ENCODE measurements around the gene PRR35.
A peak's percentile ranks its signal among the peaks of the same experiment; 100 is the strongest.

Gene PRR35

GRCh38 chr16:580141-580945 is 20.1 kb downstream of the PRR35 start:
- DNase-seq (ENCODE audit: low read depth in 2 of 2): no peak

- DNase-seq (ENCODE audit: low read depth in 2 of 2): no peak
These were observed 20.8 kb downstream of the PRR35 start for GRCh38 chr16:580946-581498.

- DNase-seq (ENCODE audit: low read depth in 2 of 2): no peak
These were observed 22.0 kb downstream of the PRR35 start for GRCh38 chr16:582218-582613.

- no peak for DNase-seq (ENCODE audit: low read depth in 2 of 2)
These were observed 22.6 kb downstream of the PRR35 start for GRCh38 chr16:582614-583331.

GRCh38 chr16:583470-583814 is 23.2 kb downstream of the PRR35 start:
- DNase-seq (ENCODE audit: low read depth in 2 of 2): no peak

GRCh38 chr16:583815-584591 is 23.8 kb downstream of the PRR35 start:
- DNase-seq (ENCODE audit: low read depth in 2 of 2): no peak

- DNase-seq (ENCODE audit: low read depth in 2 of 2): no peak
These were observed 25.2 kb downstream of the PRR35 start for GRCh38 chr16:585351-585750.

- no peak for DNase-seq (ENCODE audit: low read depth in 2 of 2)
These were observed 26.0 kb downstream of the PRR35 start for GRCh38 chr16:586047-586644.

DNA sequence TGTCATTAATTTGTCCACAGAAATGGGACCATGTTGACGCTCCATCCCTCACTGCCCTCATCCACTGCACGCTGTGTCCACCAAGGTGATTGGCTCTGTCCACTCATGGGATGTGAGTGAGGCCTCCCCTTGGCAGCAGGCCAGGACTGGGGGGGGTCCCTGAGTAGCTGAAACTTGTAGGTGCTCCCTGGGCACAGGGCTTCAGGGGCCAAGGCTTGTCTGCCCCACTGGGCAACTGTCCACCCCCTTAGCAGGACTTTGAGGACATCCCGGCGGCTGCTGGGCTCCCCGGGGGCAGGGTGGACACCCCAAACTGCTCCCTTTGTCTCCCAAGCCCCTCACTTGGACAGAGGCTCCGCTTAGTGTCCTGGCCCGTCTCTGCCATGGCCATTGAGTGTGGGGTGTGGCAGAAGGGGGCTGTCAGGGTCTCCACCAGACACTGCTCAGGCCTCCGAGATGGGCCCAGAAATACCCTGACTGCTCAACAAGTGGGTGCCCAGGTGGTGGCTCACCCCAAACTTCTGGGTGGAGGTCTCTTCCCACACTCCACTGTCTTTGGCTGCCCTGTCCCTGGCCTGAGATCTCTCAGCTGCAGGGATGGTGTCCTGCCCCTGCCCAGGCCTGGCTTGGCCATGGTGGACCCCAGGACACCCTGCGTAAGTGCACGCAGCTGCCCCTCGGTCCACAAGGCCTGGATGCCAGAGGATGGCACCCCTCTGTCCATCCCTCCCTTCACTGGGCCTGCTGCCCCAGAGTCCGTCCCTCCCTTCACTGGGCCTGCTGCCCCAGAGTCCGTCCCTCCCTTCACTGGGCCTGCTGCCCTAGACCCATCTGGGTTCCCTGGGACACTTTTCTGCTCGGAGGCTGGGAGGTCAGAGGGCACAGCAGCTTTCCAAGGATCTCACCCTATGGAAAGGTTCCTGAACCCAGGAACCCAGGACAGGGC is 26.7 kb downstream of the PRR35 start:
- no peak for DNase-seq (ENCODE audit: low read depth in 2 of 2)

DNA sequence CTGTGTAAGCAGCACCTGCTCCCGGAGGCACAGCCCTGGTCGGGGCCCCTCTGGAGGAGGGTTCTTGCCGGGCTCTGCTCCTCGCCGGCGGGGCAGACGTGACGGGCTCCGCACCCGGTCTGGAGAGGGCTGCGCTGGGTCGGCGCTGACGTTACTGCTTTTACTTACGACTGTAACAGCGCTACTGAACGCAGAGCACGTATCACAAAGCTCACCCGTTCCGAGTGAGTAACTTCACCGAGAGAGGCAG is 28.4 kb downstream of the PRR35 start:
- peak; percentile 20 to 33 for DNase-seq (ENCODE audit: low read depth in 2 of 2)

- DNase-seq (ENCODE audit: low read depth in 2 of 2): peak; percentile 97
These were observed 28.9 kb downstream of the PRR35 start for GRCh38 chr16:588889-589657.

DNA sequence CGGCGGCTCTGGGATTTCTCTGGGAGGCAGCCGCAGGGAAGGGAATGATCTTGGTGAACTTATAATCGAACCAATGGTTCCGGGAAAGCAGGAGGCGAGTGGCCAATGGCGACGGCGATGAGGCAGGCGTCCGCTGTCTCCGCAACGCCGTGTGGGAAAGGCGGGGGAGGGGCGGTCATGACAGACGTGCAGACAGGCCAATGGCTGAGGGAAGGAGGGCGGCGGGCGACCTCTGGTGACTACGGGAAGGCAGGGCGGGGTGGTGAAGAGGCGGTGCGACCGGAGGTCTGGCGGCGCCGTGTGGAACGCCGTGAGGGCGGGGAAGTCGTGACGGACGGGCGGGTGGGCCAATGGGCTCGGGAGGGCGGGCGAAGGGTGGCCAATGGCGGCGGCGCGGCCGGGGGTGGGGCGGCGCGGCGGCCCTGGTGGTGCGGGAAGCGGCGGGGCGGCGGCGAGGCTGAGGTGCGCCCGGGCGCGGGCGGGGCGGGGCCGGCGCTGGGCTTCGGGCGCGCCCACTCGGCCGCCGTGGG is 29.5 kb downstream of the PRR35 start, which contains the start of gene RAB40C:
TSS of gene RAB40C (plus strand) at position 409 of the 530 bp plus-strand sequence. CDS start 226 bp downstream, outside the sequence.
- DNase-seq (ENCODE audit: low read depth in 2 of 2): peak; percentile 96 to 99

DNA sequence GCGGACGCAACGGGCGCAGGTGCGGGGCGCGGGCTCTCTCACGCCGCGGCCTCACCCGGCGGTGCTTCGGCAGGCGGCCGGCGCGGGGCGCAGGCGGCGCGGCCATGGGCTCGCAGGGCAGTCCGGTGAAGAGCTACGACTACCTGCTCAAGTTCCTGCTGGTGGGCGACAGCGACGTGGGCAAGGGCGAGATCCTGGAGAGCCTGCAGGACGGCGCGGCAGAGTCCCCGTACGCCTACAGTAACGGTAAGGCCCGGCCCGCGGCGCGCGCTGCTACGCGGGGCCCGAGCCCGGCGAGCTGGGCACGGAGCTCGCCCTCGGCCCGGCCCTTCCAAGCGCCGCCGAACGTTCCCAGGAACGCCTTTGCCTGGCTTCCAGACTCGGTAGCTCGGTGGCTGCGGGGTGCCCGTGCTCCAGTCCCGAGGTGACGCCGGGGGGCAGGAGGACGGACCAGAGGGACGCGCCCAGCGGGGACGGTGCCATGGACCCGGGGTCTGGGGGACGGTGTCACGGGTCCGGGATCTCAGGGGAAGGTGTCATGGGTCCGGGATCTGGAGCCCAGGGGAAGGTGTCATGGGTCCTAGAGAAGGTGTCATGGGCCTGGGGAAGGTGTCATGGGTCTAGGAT is 30.1 kb downstream of the PRR35 start:
- no peak for DNase-seq (ENCODE audit: low read depth in 2 of 2)

DNA sequence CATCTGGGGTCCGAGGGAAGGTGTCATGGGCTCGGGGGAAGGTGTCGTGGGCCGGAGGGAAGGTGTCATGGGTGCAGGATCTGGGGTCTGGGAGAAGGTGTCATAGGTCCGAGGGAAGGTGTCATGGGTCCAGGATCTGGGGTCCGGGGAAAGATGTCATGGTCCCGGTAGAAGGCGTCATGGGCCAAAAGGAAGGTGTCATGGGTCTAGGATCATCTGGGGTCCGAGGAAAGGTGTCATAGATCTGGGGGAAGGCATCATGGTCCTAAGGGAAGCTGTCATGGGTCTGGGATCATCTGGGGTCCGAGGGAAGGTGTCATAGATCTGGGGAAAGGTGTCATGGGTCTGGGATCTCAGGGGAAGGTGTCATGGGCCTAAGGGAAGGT is 30.6 kb downstream of the PRR35 start:
- DNase-seq (ENCODE audit: low read depth in 2 of 2): no peak

- no peak for DNase-seq (ENCODE audit: low read depth in 2 of 2)
These were observed 31.0 kb downstream of the PRR35 start for GRCh38 chr16:591231-591630.

DNA sequence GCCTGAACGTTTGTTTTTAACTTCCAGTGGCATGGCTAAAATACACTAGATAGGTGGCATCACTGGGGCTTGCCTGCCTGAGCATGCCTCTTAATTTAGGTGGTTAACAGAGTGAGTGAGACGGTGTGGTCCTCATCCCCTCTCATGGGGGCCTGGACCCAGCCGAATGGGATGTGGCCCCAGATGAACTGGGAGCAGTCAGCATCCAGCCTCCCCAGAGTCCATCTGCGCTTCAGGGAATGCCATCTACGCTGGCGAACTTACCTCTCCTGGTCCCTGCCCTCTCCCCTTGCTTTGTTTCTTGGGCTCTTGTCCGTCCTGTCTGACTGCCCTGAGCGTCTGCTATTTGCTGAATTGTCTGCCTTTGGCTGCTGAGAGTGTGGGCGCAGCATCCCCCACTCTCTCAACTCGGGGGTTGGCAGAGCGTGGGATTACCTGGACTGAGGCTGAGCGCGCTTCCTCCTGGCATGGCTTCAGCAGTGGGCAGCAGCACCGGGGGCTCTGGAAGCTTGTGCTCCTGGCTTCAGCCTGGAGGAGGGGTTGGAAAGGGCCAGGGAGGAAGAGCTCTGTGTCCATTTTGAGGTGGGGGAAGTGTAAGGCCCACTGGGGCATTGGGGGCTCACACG is 31.8 kb downstream of the PRR35 start:
- no peak for DNase-seq (ENCODE audit: low read depth in 2 of 2)

DNA sequence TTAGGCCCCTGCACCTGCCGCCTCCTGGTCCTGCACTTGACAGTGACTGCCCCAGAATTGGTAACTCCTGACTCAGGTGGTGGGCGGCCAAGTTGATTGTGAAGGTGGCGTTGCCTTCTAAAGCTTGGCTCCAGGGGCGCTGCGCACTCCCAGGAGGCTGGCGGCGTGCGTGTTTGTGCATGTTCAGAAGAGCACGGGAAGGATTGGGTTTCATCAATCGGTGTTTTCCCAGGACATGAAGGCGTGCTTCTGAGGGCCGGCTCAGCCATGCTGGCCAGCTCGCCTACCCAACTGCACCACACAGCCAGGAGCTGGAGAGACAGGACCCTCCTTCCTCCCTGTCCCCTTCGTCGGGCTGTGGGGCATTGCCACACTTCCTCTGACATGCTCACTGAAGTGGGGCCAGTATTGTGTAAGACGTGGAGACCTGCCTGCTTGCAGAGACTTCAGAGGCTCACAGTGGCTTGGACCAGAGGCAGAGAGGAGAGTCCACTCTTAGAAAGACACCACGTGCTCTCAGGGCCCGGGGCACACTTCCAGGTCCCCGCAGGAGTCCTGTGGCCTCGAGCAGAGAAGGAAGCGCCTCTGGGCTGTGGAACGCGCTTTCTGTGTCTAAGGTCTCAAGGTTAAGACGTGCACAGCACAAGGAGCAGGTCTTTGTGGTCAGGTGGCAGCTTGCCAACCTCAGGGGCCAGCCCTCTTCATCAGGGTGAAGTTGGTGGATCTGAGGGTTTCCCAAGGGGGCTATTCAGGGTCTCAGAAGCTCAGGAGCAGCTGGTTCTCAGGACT is 32.5 kb downstream of the PRR35 start:
- DNase-seq (ENCODE audit: low read depth in 2 of 2): no peak

GRCh38 chr16:593406-593805 is 33.2 kb downstream of the PRR35 start:
- no peak for DNase-seq (ENCODE audit: low read depth in 2 of 2)
